Measurements from ENCODE around the gene ATAD3B.
"Not testable (repeated sequence)": the region's sequence is repeated elsewhere in the genome, so short reads cannot be mapped to it uniquely, and the experiment has no call there.

- not testable (repeated sequence) for TF ChIP-seq YY1 (IDR thresholded peaks at IDR 0.05; ENCODE audit: insufficient read depth, insufficient read length); SUZ12 (IDR thresholded peaks at IDR 0.05; ENCODE audit: extremely low read depth, insufficient read depth, insufficient read length); ZNF274 (IDR thresholded peaks at IDR 0.05; ENCODE audit: low read depth, low read length)
Observed at GRCh38 chr1:1495461-1495975, 24.0 kb downstream of the ATAD3B start.

Data from NT2/D1 (cell line).